Measurements from ENCODE around the gene PIGL.

GRCh38 chr17:16283705-16284104, 66.7 kb downstream of the PIGL start:
- TF ChIP-seq POLR2AphosphoS5 (IDR thresholded peaks at IDR 0.05; ENCODE audit: insufficient read depth, low read depth, low read length) (peak; percentile 49), CTCF (IDR thresholded peaks at IDR 0.05; ENCODE audit: extremely low read depth in 1 of 2, insufficient read depth in 1 of 2, low read depth in 1 of 2, low read length in 2 of 2) (no peak), POLR2A (IDR thresholded peaks at IDR 0.05; ENCODE audit: low read depth, low read length) (no peak)

Measured in endothelial cell of umbilical vein (primary cell).